Keratinocyte (primary cell): ENCODE data around the gene COL13A1. TPM values are rescaled to one million over a fixed set of nuclear protein-coding genes. Genes with fewer than 3 reads are reported as not detected.

ENCODE experiments used
- DNase-seq: peaks from one replicate; pipeline ENCODE4 v3.0.0-alpha.2; 2011; ENCODE audit warnings: low read depth, missing footprints, low spot score
- FAIRE-seq: peaks from 2 replicates; lab custom pipeline; 2011; peaks lifted over from hg19 to GRCh38; lab: Jason Lieb, UNC
- H2AFZ ChIP-seq: 2 replicates; pipeline ENCODE4 v1.6.0; 2012; ENCODE audit warnings: low read length, control low read depth, inconsistent platforms; ENCODE audit not compliant: control insufficient read depth
- H3K27ac ChIP-seq: 2 replicates; pipeline ENCODE4 v1.5.1; 2011; ENCODE audit warnings: low read length; ENCODE audit not compliant: control insufficient read depth, insufficient read depth
- H3K27me3 ChIP-seq: 3 replicates; pipeline ENCODE4 v1.6.0; 2011; ENCODE audit warnings: low read length; ENCODE audit not compliant: control insufficient read depth, insufficient read depth; ENCODE audit errors: extremely low read depth
- H3K36me3 ChIP-seq, 2 experiments: 2 replicates in 1 of 2; 3 replicates in 1 of 2; pipeline ENCODE4 v1.5.1; 2011; ENCODE audit warnings: low read length in 2 of 2, mild to moderate bottlenecking in 1 of 2; ENCODE audit not compliant: control insufficient read depth in 2 of 2, insufficient read depth in 2 of 2; ENCODE audit errors: extremely low read depth in 1 of 2
- H3K4me1 ChIP-seq: 3 replicates; pipeline ENCODE4 v1.5.1; 2011; ENCODE audit warnings: low read length; ENCODE audit not compliant: control insufficient read depth, insufficient read depth; ENCODE audit errors: extremely low read depth
- H3K4me2 ChIP-seq: 3 replicates; pipeline ENCODE4 v1.6.0; 2011; ENCODE audit warnings: low read depth, low read length; ENCODE audit not compliant: control insufficient read depth, insufficient read depth; ENCODE audit errors: extremely low read depth
- H3K4me3 ChIP-seq, 3 experiments: fragments of 200-600 bp in 1 of 3; sonication (generic) in 1 of 3; 2 replicates in 2 of 3; 3 replicates in 1 of 3; pipeline ENCODE4 v1.5.1; 2011 to 2016; ENCODE audit warnings: low read length in 3 of 3, mild to moderate bottlenecking in 3 of 3, control low read depth in 2 of 3, inconsistent platforms in 1 of 3, low read depth in 1 of 3, mixed read lengths in 1 of 3, mixed run types in 1 of 3, moderate library complexity in 1 of 3; ENCODE audit not compliant: control insufficient read depth in 2 of 3, insufficient read depth in 2 of 3; ENCODE audit errors: extremely low read depth in 1 of 3
- H3K79me2 ChIP-seq: 2 replicates; pipeline ENCODE4 v1.6.0; 2012; ENCODE audit warnings: low read length; ENCODE audit not compliant: control insufficient read depth, insufficient read depth
- H3K9ac ChIP-seq: 3 replicates; pipeline ENCODE4 v1.6.0; 2011; ENCODE audit warnings: low read length; ENCODE audit not compliant: control insufficient read depth, insufficient read depth; ENCODE audit errors: extremely low read depth
- H3K9me1 ChIP-seq: 3 replicates; pipeline ENCODE4 v1.6.0; 2011; ENCODE audit warnings: low read length; ENCODE audit not compliant: control insufficient read depth, insufficient read depth; ENCODE audit errors: extremely low read depth
- H3K9me3 ChIP-seq: 2 replicates; pipeline ENCODE4 v1.5.1; 2012; ENCODE audit warnings: low read depth, low read length; ENCODE audit not compliant: control insufficient read depth
- H4K20me1 ChIP-seq: 3 replicates; pipeline ENCODE4 v1.6.0; 2011; ENCODE audit warnings: low read length; ENCODE audit not compliant: control insufficient read depth, insufficient read depth; ENCODE audit errors: extremely low read depth
- CTCF ChIP-seq, 3 experiments: IDR thresholded peaks in 1 of 3; conservative IDR thresholded peaks in 1 of 3; optimal IDR thresholded peaks in 1 of 3; 2 replicates in 2 of 3; 3 replicates in 1 of 3; pipeline versions ENCODE3 to v1.5.1; 2011; ENCODE audit warnings: low read length in 3 of 3, mild to moderate bottlenecking in 3 of 3, moderate library complexity in 2 of 3, control low read depth in 1 of 3, inconsistent platforms in 1 of 3; ENCODE audit not compliant: insufficient read depth in 2 of 3; ENCODE audit errors: extremely low read depth in 1 of 3
- EZH2 ChIP-seq: IDR thresholded peaks from one replicate; pipeline ENCODE4 v1.6.1; 2012; ENCODE audit warnings: inconsistent platforms, mild to moderate bottlenecking, low read length, moderate library complexity
- dilution Hi-C: fragments of 300-500 bp; cut with MboI; formaldehyde crosslinking; loops from one replicate; pipeline ENCODE4 v1.7.0; 2020; ENCODE audit warnings: low sequenced_read_pairs; ENCODE audit not compliant: extremely low pct_ligation_motif_present
- polyA plus RNA-seq, 5 experiments: library from polyadenylated mRNA; depleted of rRNA in 3 of 5; stranded (reverse) in 3 of 5; stranded (forward) in 1 of 5; unstranded in 1 of 5; fragments of >200 nt; gene quantifications; 1 replicate in 1 of 5; 2 replicates in 3 of 5; 3 replicates in 1 of 5; pipeline versions ENCODE4 v1.2.1 to v1.2.3, GENCODE V29; 2011 to 2012; ENCODE audit warnings: missing spikeins in 2 of 5, low read depth in 1 of 5, low replicate concordance in 1 of 5

COL13A1 gene
- polyA plus RNA-seq, 1 donor (not counting 4 experiments of a cell fraction or from before 2014, with no cell fraction given), result 1.5 TPM

- FAIRE-seq (peak; percentile 74), DNase-seq (no peak)
- H3K27me3 ChIP-seq, result peaks cover 16% of the 10 kb centered on the region
- TF ChIP-seq CTCF (optimal IDR thresholded peaks at IDR 0.05 in 1 of 3, IDR thresholded peaks at IDR 0.05 in 1 of 3, conservative IDR thresholded peaks at IDR 0.05 in 1 of 3; ENCODE audit: extremely low read depth in 1 of 3, insufficient read depth in 2 of 3, low read length in 3 of 3) (peak; percentile 71 to 90 (median 80)), EZH2 (no peak)
- H3K4me1 ChIP-seq, result no peaks in the 10 kb centered on the region
- H3K4me3 ChIP-seq, result no peak overlapping the region
- no peak overlapping the region for H3K27ac ChIP-seq
- H4K20me1 ChIP-seq, result no peaks in the 10 kb centered on the region
- H3K9me3 ChIP-seq, result no peaks in the 10 kb centered on the region
- H3K79me2 ChIP-seq, result no peaks in the 10 kb centered on the region
- H3K9ac ChIP-seq, result no peak overlapping the region
- no peak overlapping the region for H3K4me2 ChIP-seq
- H3K9me1 ChIP-seq, result no peaks in the 10 kb centered on the region
- no peak overlapping the region for H2AFZ ChIP-seq
- dilution Hi-C loops, result no loop called here
- no peaks in the 10 kb centered on the region for H3K36me3 ChIP-seq
Observed at GRCh38 chr10:69789164-69789576, 12.5 kb upstream of the COL13A1 start.

- no peak for FAIRE-seq
- DNase-seq, result no peak
- Histone ChIP-seq H3K9ac (no peak overlapping the region), H3K4me2 (no peak overlapping the region), H3K4me3 (no peak overlapping the region), H4K20me1 (no peaks in the 10 kb centered on the region), H3K27me3 (peaks cover 9% of the 10 kb centered on the region), H3K36me3 (no peaks in the 10 kb centered on the region), H3K9me3 (no peaks in the 10 kb centered on the region), H3K9me1 (no peaks in the 10 kb centered on the region), H2AFZ (no peak overlapping the region), H3K4me1 (no peaks in the 10 kb centered on the region), H3K27ac (no peak overlapping the region), H3K79me2 (no peaks in the 10 kb centered on the region)
- TF ChIP-seq EZH2 (no peak), CTCF (optimal IDR thresholded peaks at IDR 0.05 in 1 of 3, IDR thresholded peaks at IDR 0.05 in 1 of 3, conservative IDR thresholded peaks at IDR 0.05 in 1 of 3; ENCODE audit: extremely low read depth in 1 of 3, insufficient read depth in 2 of 3, low read length in 3 of 3) (no peak)
- dilution Hi-C loops, result no loop called here
Observed at GRCh38 chr10:69791812-69792211, 9.9 kb upstream of the COL13A1 start.
